ENCODE data around the gene CCM2L. TPM values are rescaled to one million over a fixed set of nuclear protein-coding genes. Genes with fewer than 3 reads are reported as not detected.

The CCM2L gene
- total RNA-seq, 2 donors from 2014 or later = 3.4 to 5.9 TPM

DNA sequence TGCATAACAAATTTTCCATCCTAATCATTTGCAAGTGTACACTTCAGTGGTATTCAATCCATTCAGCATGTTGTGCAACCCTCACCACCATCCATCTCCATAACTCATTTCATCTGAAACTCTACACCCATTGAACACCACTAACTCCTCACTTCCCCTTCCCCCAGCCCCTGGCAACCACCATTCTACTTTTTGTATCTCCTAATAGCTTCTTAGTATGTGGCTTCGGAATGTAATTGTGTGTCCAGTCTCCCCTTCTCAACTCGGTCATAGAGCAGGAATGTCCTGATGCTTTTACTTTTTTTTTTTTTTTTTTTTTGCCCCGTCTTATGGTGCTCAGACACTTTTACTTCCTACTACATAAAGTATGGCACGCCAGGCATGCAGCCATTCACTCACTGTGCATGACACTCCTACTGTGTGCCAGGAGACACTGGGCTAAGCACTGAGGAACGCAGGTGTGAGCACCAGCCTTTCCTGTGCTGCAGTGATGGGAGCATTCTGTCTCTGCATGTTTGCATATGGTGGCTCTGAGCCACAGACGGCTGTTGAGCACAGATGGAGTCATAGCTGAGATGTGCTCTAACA lies 57.1 kb downstream of the CCM2L start:
- 60 to 62% methylated on average over 6 of the region's 6 CpGs for WGBS, 2 donors
- no peak for DNase-seq
- Histone ChIP-seq H3K4me1 (no peaks in the 10 kb centered on the region), H3K27me3 (no peaks in the 10 kb centered on the region), H3K27ac (no peak overlapping the region), H3K9me3 (no peaks in the 10 kb centered on the region), H3K4me3 (no peak overlapping the region), H3K36me3 (replicated peaks in 1 of 2; ENCODE audit: insufficient read depth in 1 of 2, low read depth in 2 of 2) (no peaks in the 10 kb centered on the region)
- TF ChIP-seq, protein P1, sequence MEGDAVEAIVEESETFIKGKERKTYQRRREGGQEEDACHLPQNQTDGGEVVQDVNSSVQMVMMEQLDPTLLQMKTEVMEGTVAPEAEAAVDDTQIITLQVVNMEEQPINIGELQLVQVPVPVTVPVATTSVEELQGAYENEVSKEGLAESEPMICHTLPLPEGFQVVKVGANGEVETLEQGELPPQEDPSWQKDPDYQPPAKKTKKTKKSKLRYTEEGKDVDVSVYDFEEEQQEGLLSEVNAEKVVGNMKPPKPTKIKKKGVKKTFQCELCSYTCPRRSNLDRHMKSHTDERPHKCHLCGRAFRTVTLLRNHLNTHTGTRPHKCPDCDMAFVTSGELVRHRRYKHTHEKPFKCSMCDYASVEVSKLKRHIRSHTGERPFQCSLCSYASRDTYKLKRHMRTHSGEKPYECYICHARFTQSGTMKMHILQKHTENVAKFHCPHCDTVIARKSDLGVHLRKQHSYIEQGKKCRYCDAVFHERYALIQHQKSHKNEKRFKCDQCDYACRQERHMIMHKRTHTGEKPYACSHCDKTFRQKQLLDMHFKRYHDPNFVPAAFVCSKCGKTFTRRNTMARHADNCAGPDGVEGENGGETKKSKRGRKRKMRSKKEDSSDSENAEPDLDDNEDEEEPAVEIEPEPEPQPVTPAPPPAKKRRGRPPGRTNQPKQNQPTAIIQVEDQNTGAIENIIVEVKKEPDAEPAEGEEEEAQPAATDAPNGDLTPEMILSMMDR (IDR thresholded peaks at IDR 0.05) = no peak
- TF ChIP-seq POLR2A (IDR thresholded peaks at IDR 0.05) = no peak
- ATAC-seq = no peak
- intact Hi-C loops (cut with DNase I) = no loop called here

DNA sequence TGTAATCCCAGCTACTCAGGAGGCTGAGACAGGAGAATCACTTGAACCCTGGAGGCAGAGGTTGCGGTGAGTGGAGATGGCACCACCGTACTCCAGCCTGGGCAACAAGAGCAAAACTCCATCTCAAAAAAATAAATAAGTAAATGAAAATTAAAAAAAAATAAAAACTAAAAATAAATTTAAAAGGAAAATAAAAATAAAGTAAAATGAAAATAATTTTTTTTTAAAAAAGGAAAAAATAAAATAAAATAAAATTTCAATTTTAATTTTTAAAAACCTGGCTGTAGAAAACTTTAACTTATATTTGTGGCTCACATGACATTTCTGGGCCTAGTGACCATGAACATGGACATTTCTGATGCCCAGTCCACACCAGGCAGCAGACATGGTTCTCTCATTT lies 57.9 kb downstream of the CCM2L start:
- Histone ChIP-seq H3K9me3 (no peaks in the 10 kb centered on the region), H3K4me1 (no peaks in the 10 kb centered on the region), H3K27ac (no peak overlapping the region), H3K4me3 (no peak overlapping the region), H3K27me3 (no peaks in the 10 kb centered on the region), H3K36me3 (replicated peaks in 1 of 2; ENCODE audit: insufficient read depth in 1 of 2, low read depth in 2 of 2) (no peaks in the 10 kb centered on the region)
- no peak for DNase-seq
- intact Hi-C loops (cut with DNase I) = no loop called here
- WGBS, 2 donors = 93 to 98% methylated on average over 2 of the region's 2 CpGs
- ATAC-seq = no peak
- TF ChIP-seq, protein P1 (IDR thresholded peaks at IDR 0.05) = no peak

DNA sequence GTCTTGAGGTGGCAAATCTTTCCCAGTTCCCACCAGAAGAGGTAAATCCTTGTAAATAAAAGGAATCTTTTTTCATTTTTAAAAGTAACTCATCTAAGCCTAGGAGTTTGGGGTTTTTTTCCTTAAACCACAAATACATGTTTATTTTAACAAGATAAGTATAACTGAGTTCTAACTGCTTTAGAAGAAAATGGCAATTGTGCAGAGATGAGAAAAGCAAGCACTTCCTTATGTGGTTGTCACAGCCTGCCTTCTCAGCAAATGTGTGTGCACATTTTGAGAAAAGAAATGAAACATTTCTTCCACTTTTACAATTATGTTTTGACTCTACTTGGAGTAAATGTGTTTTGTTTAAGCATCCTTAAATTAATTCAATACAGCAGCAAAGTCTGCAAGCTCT lies 59.5 kb downstream of the CCM2L start:
- ATAC-seq (no peak), DNase-seq (no peak)
- Histone ChIP-seq H3K4me1 (no peaks in the 10 kb centered on the region), H3K27me3 (no peaks in the 10 kb centered on the region), H3K4me3 (no peak overlapping the region), H3K27ac (no peak overlapping the region), H3K36me3 (replicated peaks in 1 of 2; ENCODE audit: insufficient read depth in 1 of 2, low read depth in 2 of 2) (no peaks in the 10 kb centered on the region), H3K9me3 (no peaks in the 10 kb centered on the region)
- TF ChIP-seq POLR2A (IDR thresholded peaks at IDR 0.05) = no peak
- TF ChIP-seq, protein P1 (IDR thresholded peaks at IDR 0.05) = no peak
- intact Hi-C loops (cut with DNase I) = no loop called here

DNA sequence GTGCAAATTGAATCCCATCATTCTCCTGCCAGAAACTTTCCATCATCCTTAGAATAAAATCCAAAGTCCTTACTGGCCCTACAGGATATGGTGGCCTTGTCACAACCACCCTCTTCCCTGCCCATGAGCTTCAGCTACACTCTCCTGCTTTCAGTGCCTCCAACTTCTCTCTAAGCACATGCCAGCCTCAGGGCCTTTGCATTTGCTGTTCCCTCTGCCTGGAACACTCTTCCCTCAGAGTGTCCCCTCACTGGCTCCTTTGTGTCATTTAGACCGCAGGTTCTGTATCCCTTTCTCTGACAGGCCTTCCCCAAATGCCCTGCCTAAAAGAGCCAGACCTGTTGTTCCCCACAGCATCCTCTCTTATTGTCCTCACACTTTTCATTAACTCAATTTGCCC lies 60.0 kb downstream of the CCM2L start:
- intact Hi-C loops (cut with DNase I) = no loop called here

More for the DNA sequence above, 60.0 kb downstream of the CCM2L start:
- no peak for ATAC-seq
- Histone ChIP-seq H3K27ac (no peak overlapping the region), H3K36me3 (replicated peaks in 1 of 2; ENCODE audit: insufficient read depth in 1 of 2, low read depth in 2 of 2) (no peaks in the 10 kb centered on the region), H3K4me3 (no peak overlapping the region), H3K9me3 (no peaks in the 10 kb centered on the region), H3K4me1 (no peaks in the 10 kb centered on the region), H3K27me3 (no peaks in the 10 kb centered on the region)
- WGBS, 2 donors = 56 to 81% methylated on average over 1 of the region's 1 CpG
- TF ChIP-seq, protein P1 (IDR thresholded peaks at IDR 0.05) = no peak
- TF ChIP-seq POLR2A (IDR thresholded peaks at IDR 0.05) = no peak
- no peak for DNase-seq
